MM.1S (cell line): ENCODE results near the gene SIRPB2.

Experiments used
- EZH2 ChIP-seq: fragments of 300-600 bp; sonication (generic); optimal IDR thresholded peaks from 2 replicates; pipeline ENCODE3; 2017; ENCODE audit warnings: low read depth, mild to moderate bottlenecking, antibody characterized with exemption, low read length, mixed read lengths
- TF ChIP-seq, protein P1 (sequence below): fragments of 300-600 bp; sonication (generic); IDR thresholded peaks from 2 replicates; pipeline ENCODE4 v1.5.1; 2016; ENCODE audit warnings: antibody characterized with exemption, low read length, mixed read lengths

DNA sequence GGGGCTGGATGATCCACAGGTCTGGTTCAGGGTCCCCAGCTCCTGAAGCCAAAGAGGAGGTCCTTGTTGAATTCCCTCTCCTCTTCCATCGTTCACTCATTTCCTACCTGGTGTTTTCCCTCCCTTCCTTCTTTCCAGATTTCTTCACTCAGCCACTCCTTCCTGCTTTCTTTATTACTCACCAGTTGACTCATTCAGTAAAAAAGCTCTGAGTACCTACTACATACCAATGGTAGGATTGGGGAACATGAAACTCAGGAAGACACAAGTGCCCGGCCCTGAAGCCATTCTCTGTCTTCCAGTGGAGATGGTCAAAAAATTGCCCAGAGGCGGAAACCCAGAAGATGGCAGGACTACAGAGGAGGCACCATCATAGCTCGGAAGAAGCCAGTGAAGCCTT is 12.7 kb downstream of the SIRPB2 start:
- TF ChIP-seq, protein P1, sequence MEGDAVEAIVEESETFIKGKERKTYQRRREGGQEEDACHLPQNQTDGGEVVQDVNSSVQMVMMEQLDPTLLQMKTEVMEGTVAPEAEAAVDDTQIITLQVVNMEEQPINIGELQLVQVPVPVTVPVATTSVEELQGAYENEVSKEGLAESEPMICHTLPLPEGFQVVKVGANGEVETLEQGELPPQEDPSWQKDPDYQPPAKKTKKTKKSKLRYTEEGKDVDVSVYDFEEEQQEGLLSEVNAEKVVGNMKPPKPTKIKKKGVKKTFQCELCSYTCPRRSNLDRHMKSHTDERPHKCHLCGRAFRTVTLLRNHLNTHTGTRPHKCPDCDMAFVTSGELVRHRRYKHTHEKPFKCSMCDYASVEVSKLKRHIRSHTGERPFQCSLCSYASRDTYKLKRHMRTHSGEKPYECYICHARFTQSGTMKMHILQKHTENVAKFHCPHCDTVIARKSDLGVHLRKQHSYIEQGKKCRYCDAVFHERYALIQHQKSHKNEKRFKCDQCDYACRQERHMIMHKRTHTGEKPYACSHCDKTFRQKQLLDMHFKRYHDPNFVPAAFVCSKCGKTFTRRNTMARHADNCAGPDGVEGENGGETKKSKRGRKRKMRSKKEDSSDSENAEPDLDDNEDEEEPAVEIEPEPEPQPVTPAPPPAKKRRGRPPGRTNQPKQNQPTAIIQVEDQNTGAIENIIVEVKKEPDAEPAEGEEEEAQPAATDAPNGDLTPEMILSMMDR = no peak
- TF ChIP-seq EZH2 = no peak
